Bronchial epithelial cell (primary cell): ENCODE measurements around the gene NRL. TPM values are rescaled to one million over a fixed set of nuclear protein-coding genes. Genes with fewer than 3 reads are reported as not detected.

Source experiments
- DNase-seq: peaks from one replicate; pipeline ENCODE4 v3.0.0-alpha.2; 2010; ENCODE audit warnings: low read depth
- FAIRE-seq: peaks from 2 replicates; lab custom pipeline; 2011; peaks lifted over from hg19 to GRCh38; lab: Jason Lieb, UNC
- H3K27me3 ChIP-seq: 2 replicates; pipeline ENCODE4 v1.5.1; 2011; ENCODE audit warnings: low read length; ENCODE audit not compliant: control insufficient read depth, insufficient read depth
- H3K36me3 ChIP-seq: 2 replicates; pipeline ENCODE4 v1.5.1; 2011; ENCODE audit warnings: low read length; ENCODE audit not compliant: control insufficient read depth, insufficient read depth
- H3K4me3 ChIP-seq: 2 replicates; pipeline ENCODE4 v1.5.1; 2011; ENCODE audit warnings: mild to moderate bottlenecking, low read depth, low read length, control low read depth
- CTCF ChIP-seq: IDR thresholded peaks from 2 replicates; pipeline ENCODE4 v1.5.1; 2011; ENCODE audit warnings: mild to moderate bottlenecking, moderate library complexity, low read length, control low read depth, inconsistent platforms; ENCODE audit not compliant: insufficient read depth, severe bottlenecking
- total RNA-seq: library from RNA; depleted of rRNA; stranded (reverse); fragments of >200 nt; gene quantifications from 2 replicates; pipeline ENCODE4 v1.2.1, GENCODE V29; 2014

Gene NRL
- total RNA-seq, 1 donor from 2014 or later: 0.79 TPM

DNA sequence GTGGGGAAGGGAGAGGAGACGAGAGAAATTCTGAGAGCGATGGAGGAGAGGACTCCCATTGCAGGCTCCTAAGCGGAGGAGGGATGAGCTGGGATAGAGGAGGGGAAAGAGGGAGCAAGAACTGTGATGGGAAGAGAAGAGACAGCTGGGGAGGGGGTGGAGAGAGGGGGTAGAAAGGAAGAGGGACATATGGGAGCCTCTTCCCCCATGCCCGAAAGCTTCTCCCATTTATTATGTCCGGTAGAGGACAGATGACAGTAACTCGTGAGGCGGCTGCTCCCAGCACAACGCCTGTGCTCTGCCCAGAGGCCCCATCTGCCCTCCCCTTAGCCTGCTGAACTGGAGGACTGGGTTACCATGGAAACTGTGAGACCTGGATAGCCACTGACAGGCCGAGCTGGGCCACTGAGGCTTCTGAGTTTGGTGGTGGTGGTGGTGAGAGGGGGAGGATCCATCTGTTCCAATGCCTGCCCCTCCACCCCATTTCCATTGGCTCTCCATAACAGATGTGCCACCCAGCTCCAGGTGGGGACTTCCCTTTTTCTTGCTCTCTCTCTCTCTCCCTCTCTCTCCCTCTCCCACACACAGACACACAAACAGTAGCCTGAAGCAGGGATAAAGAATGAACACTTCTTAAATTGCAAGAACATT is 35.1 kb downstream of the NRL start:
- FAIRE-seq (no peak), DNase-seq (no peak)
- no peak overlapping the region for H3K4me3 ChIP-seq
- peaks cover 8% of the 10 kb centered on the region for H3K27me3 ChIP-seq
- no peak for TF ChIP-seq CTCF
- H3K36me3 ChIP-seq: no peaks in the 10 kb centered on the region

DNA sequence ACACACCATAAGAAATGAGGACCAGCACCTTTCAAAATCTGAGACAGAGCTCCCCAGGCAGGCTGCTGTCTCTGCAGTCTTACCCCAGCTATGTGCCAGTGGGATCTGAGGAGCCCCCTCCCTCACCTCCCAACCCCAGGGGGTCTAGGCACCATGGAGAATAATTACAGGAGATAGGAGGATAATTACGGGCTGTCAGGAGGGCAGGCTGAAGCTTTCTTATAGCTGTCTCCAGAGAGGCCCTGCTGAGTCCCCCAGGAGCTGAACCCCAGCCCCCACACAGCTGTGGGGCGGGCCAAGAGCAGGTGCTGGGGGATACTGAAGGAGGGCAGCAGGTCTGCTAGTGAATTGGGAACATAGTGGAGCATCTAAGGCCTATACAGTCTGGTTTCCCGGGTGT is 36.6 kb downstream of the NRL start:
- FAIRE-seq (peak; percentile 88), DNase-seq (no peak)
- TF ChIP-seq CTCF: no peak
- peaks cover 8% of the 10 kb centered on the region for H3K27me3 ChIP-seq
- H3K4me3 ChIP-seq: no peak overlapping the region
- no peaks in the 10 kb centered on the region for H3K36me3 ChIP-seq

GRCh38 chr14:24077086-24077485 is 37.7 kb downstream of the NRL start:
- Histone ChIP-seq H3K36me3 (no peaks in the 10 kb centered on the region), H3K27me3 (peaks cover 7% of the 10 kb centered on the region), H3K4me3 (no peak overlapping the region)
- no peak for DNase-seq
- TF ChIP-seq CTCF: no peak
- FAIRE-seq: no peak

DNA sequence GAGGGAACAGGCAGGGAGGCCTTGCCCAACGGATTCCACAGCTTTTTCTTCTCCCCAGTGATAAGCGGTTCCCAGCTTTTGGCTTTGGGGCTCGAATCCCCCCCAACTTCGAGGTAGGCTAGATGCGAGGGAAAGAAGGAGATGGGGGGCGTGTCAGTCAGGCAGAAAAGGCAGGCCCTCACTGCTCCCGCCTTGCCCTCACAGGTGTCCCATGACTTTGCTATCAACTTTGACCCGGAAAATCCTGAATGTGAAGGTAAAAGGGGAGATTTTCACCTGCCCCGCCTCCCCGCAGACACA is 38.5 kb downstream of the NRL start:
- H3K4me3 ChIP-seq: no peak overlapping the region
- DNase-seq: no peak
- H3K27me3 ChIP-seq: peaks cover 7% of the 10 kb centered on the region
- TF ChIP-seq CTCF: no peak
- H3K36me3 ChIP-seq: no peaks in the 10 kb centered on the region
- no peak for FAIRE-seq

DNA sequence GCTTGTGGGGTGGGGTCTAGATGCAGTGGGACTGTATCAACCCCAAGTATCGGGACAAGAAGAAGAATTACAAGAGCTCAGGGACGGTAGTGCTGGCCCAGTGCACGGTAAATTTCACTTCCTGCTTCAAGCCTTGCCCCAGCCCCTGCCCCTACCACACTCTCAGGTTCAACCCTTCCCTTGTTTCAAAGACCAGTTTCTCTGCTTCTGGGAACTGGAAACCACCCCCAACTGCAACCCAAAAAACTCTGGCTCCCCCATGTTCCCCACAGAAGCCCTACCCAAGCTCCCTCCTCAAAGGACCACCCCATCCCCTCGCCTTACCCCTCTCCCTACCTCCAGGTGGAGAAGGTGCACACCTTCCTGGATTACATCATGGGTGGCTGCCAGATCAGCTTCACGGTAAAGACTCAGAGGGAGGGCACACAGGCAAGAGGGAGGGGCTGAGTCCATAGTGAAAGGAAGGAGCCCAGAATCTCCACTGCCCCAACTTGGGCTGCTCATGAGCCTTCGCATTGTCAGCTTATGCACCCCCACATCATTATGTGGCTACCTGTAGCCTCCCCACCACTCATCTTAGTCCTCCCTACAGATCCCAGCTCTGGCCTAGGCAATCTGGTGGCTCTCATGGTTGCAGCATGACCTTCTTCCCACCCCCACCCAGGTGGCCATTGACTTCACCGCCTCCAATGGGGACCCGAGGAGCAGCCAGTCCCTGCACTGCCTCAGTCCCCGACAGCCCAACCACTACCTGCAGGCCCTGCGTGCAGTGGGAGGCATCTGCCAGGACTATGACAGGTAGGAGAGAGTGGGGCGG is 39.1 kb downstream of the NRL start:
- TF ChIP-seq CTCF: no peak
- no peak for FAIRE-seq
- DNase-seq: no peak
- Histone ChIP-seq H3K4me3 (no peak overlapping the region), H3K27me3 (peaks cover 7% of the 10 kb centered on the region), H3K36me3 (no peaks in the 10 kb centered on the region)
